NCI-H1105 treated with DMSO at 0.1 percent for 48 hours (cell line): ENCODE results near the gene CRYAA.
A peak's percentile ranks its signal among the peaks of the same experiment; 100 is the strongest.
"Not testable (repeated sequence)": the region's sequence is repeated elsewhere in the genome, so short reads cannot be mapped to it uniquely, and the experiment has no call there.

Source experiments
- DNase-seq: peaks from one replicate; lab custom pipeline; 2025; lab: John Stamatoyannopoulos, UW

The CRYAA gene

GRCh38 chr21:43177043-43177906, 8.5 kb downstream of the CRYAA start:
- DNase-seq: not testable (repeated sequence)

- DNase-seq: not testable (repeated sequence)
Observed at GRCh38 chr21:43178175-43178826, 9.5 kb downstream of the CRYAA start.

- not testable (repeated sequence) for DNase-seq
Observed at GRCh38 chr21:43181033-43181432, 12.2 kb downstream of the CRYAA start.

- not testable (repeated sequence) for DNase-seq
Observed at GRCh38 chr21:43187268-43187667, 18.5 kb downstream of the CRYAA start.

GRCh38 chr21:43187715-43188114, 18.9 kb downstream of the CRYAA start:
- DNase-seq: no peak

GRCh38 chr21:43188181-43188580, 19.4 kb downstream of the CRYAA start:
- no peak for DNase-seq

GRCh38 chr21:43188592-43189210, 19.9 kb downstream of the CRYAA start:
- peak; percentile 21 for DNase-seq

- no peak for DNase-seq
Observed at GRCh38 chr21:43189936-43190335, 21.1 kb downstream of the CRYAA start.

- DNase-seq: no peak
Observed at GRCh38 chr21:43190544-43190943, 21.7 kb downstream of the CRYAA start.

GRCh38 chr21:43190951-43191350, 22.1 kb downstream of the CRYAA start:
- DNase-seq: no peak

GRCh38 chr21:43191521-43191920, 22.7 kb downstream of the CRYAA start:
- DNase-seq: no peak

- DNase-seq: no peak
Observed at GRCh38 chr21:43191971-43192370, 23.2 kb downstream of the CRYAA start.

- DNase-seq: no peak
Observed at GRCh38 chr21:43192501-43193081, 23.8 kb downstream of the CRYAA start.

- DNase-seq: no peak
Observed at GRCh38 chr21:43193088-43193650, 24.4 kb downstream of the CRYAA start.

GRCh38 chr21:43193651-43194302, 25.0 kb downstream of the CRYAA start:
- no peak for DNase-seq

GRCh38 chr21:43194303-43195120, 25.7 kb downstream of the CRYAA start:
- DNase-seq: no peak

- no peak for DNase-seq
Observed at GRCh38 chr21:43195121-43196021, 26.6 kb downstream of the CRYAA start.

GRCh38 chr21:43196826-43197225, 28.0 kb downstream of the CRYAA start:
- peak; percentile 13 for DNase-seq

GRCh38 chr21:43198376-43198775, 29.6 kb downstream of the CRYAA start:
- no peak for DNase-seq

- no peak for DNase-seq
Observed at GRCh38 chr21:43201491-43201890, 32.7 kb downstream of the CRYAA start.
